MG63 (cell line): ENCODE data around the gene RETREG2. TPM values are rescaled to one million over a fixed set of nuclear protein-coding genes. Genes with fewer than 3 reads are reported as not detected.

ENCODE experiments used
- DNase-seq: peaks from one replicate; pipeline ENCODE4 v3.0.0-alpha.2; 2020
- H3K27me3 ChIP-seq: fragments of 250-450 bp; sonication (Bioruptor Pico); 2 replicates; pipeline ENCODE4 v1.5.1; 2020; ENCODE audit warnings: mild to moderate bottlenecking, moderate library complexity
- H3K36me3 ChIP-seq: fragments of 250-450 bp; sonication (Bioruptor Pico); 2 replicates; pipeline ENCODE4 v1.5.1; 2020; ENCODE audit warnings: mild to moderate bottlenecking, moderate library complexity
- H3K4me3 ChIP-seq: fragments of 250-450 bp; sonication (Bioruptor Pico); 2 replicates; pipeline ENCODE4 v1.5.1; 2020; ENCODE audit warnings: mild to moderate bottlenecking, moderate library complexity
- H3K9me3 ChIP-seq: fragments of 250-450 bp; sonication (Bioruptor Pico); 2 replicates; pipeline ENCODE4 v1.5.1; 2020; ENCODE audit warnings: mild to moderate bottlenecking, moderate library complexity
- total RNA-seq: library from RNA; depleted of rRNA; stranded (reverse); fragments of >200 nt; shearing (Covaris generic); gene quantifications from 2 replicates; pipeline ENCODE4 v1.2.3, GENCODE V29; 2014; ENCODE audit warnings: low replicate concordance; rRNA removed

The RETREG2 gene, protein sequence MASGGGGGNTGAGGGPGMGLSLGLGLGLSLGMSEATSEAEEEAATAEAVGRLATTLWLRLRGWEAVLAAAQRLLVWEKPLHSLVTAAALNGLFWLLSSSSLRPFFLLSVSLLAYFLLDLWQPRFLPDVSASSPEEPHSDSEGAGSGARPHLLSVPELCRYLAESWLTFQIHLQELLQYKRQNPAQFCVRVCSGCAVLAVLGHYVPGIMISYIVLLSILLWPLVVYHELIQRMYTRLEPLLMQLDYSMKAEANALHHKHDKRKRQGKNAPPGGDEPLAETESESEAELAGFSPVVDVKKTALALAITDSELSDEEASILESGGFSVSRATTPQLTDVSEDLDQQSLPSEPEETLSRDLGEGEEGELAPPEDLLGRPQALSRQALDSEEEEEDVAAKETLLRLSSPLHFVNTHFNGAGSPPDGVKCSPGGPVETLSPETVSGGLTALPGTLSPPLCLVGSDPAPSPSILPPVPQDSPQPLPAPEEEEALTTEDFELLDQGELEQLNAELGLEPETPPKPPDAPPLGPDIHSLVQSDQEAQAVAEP
- 52.2 and 85.4 TPM in 2 replicates for total RNA-seq

DNA sequence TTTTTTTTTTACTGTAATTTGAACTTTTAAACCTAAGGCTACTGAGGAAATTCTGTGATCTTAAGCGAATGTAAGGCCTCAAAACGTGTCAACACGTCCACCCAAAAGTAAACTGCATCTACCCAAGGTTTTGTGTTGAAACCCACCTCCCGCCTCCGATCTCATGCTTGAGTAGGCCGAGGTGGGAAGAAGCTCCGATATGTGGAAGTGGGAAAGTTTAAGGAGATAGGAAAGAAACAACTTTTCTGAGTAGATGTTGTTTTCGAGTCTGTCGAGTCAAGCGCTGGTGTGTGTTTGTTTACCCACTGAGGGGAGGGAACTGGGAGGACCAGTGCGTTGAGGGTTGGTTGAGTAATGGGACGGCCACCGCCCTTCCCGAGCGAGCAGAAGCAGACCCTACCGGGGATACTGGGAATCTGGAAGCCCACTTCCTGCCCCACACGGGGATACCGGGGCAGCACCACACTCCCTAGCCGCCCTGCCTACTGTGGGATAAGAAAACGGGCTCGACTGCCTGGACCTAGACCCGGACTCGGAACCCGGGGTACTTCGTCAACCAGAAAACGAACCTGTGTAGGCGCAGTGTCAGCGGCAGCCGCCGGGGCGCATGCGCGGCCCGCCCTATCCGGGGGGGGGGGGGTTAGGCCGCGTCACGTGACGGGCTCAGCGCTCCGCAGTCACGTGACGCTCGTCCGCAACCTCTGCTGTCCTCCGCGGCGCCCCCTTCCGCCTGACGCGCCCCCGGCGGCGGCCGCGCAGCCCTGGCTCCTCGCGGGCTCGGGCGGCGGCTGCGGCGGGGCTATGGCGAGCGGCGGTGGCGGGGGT is at the start of gene RETREG2:
TSS of gene RETREG2 (plus strand) at position 724 of the 825 bp plus-strand sequence. CDS start at position 802, 78 bp downstream.
- H3K4me3 ChIP-seq = peak within 1 kb of the TSS; percentile 98
- no peaks in the 10 kb centered on the region for H3K27me3 ChIP-seq
- H3K9me3 ChIP-seq = no peaks in the 10 kb centered on the region
- DNase-seq = peak; percentile 87
- peaks cover 55% of the 10 kb centered on the region for H3K36me3 ChIP-seq

DNA sequence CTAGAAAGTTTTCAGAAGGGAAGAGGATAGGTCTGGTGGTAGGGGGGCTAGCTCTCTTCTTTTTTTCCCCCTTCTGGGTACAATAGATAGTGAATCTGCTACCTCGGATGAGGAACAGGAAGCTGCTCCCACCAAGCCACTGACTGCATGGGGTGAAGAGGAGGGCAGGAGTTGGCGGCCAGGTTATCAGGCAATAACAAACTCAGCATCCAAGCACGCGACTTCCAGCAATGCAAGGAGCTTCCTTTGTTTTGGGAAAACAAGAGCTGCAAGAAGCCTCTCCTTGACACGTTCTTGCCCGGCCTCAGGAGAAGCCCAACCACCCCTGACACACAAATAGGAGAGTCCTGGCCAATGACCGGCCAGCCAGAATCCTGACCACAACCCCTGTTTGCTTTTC is 49.7 kb upstream of the RETREG2 start:
- DNase-seq = no peak
- H3K9me3 ChIP-seq = no peaks in the 10 kb centered on the region
- no peak overlapping the region for H3K4me3 ChIP-seq

DNA sequence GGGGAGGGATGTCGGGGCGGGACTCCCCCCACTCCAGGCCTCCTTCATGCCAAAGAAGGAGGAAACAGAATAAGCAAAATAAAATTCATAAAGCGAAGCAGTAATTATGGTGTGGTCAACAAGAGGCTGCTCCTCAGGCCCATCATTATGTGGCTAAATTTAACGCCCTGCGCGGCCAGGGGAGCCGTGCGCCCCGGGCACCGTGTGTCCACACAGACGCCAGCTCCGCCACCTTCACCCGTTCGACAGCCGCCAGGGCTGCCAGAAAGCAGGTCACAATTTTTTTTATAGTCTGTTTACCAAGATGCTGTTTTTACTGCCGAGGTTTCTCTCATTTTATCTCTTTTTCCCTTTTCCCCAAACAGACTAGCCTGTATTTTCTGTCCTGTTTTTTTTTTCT is 48.5 kb upstream of the RETREG2 start:
- no peaks in the 10 kb centered on the region for H3K36me3 ChIP-seq
- H3K4me3 ChIP-seq = no peak overlapping the region
- no peaks in the 10 kb centered on the region for H3K27me3 ChIP-seq
- DNase-seq = no peak
- H3K9me3 ChIP-seq = no peaks in the 10 kb centered on the region

More for the DNA sequence above, 49.7 kb upstream of the RETREG2 start:
- Histone ChIP-seq H3K36me3 (no peaks in the 10 kb centered on the region), H3K27me3 (no peaks in the 10 kb centered on the region)

DNA sequence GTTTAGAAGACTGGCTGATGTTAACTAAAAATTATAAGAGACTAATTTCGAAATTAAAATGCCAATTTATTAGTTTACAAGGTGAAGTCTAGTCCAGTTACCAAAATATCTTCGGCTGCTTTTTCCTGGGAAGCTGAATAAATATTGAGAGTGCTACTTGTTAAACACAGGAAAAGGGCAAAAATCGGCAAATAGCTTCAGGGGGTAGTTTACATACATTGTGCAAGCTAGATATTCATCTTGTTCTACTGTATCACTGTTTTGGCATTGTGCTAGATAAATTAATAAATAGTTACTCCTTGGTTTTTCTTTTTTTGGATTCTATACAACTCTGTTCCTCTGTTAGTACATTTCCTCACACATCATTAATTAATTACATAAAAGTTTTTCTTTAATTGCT is 46.7 kb upstream of the RETREG2 start:
- H3K9me3 ChIP-seq = no peaks in the 10 kb centered on the region
- H3K36me3 ChIP-seq = no peaks in the 10 kb centered on the region
- no peak overlapping the region for H3K4me3 ChIP-seq
- DNase-seq = no peak
- H3K27me3 ChIP-seq = no peaks in the 10 kb centered on the region

DNA sequence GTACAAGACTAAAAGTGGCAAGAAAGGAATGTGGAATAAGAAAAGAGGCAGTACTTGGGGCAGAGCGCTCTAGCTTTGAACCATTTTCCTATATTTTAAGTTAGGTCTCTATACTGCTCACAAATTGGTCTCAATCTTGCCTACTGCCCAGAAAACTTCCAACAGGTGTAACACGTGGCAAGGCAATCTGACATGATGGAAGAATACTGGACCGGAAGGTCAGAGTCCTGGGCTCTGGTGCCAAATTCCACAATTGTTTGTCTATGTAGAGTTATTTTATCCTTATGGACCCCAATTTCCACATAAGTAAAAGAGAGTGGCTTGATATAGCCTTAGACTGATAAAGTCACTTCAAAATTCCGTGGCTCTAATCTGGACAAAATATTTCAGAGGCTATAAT is 46.3 kb upstream of the RETREG2 start:
- Histone ChIP-seq H3K27me3 (no peaks in the 10 kb centered on the region), H3K9me3 (no peaks in the 10 kb centered on the region), H3K4me3 (no peak overlapping the region), H3K36me3 (no peaks in the 10 kb centered on the region)
- DNase-seq = no peak

DNA sequence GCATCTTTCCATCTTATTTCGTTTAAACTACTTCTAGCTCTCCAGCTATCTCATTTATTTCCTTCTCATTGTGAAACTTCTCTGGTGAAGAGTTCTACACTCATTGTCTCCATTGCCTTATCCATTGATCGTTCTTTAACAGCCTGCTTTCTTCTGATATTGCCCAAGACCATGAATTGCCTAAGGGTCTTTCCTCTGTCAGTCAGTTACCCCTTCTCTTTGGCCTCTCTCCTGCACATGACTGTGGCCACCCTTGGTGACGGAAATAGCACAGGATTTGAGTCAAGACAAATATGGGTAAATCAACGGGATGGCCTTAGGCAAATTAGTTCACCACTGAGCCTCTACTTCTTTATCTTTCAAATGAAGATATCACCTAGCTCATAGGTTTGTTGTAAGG is 44.1 kb upstream of the RETREG2 start:
- H3K36me3 ChIP-seq = no peaks in the 10 kb centered on the region
- no peaks in the 10 kb centered on the region for H3K9me3 ChIP-seq
- H3K4me3 ChIP-seq = no peak overlapping the region
- H3K27me3 ChIP-seq = no peaks in the 10 kb centered on the region
- no peak for DNase-seq

DNA sequence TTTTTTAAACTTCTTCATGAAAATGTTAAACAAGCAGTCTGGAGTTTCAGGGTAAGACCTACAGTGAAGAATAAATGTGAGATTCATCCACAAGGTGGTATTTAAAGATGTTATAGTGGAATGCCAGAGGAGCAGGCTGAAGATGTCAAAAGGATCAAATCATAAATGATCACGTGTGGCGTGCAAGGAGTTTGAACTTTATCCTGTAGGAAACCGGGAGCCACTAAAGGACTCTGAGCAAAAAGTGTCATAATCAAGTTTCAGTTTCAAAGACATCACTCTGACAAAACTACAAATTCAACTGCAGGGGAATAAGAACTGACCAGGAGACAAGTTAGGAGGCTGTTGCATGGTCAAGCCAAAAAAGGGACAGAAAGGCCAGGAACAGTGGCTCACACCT is 37.4 kb upstream of the RETREG2 start:
- no peak for DNase-seq
- H3K4me3 ChIP-seq = no peak overlapping the region
- H3K36me3 ChIP-seq = peaks cover 10% of the 10 kb centered on the region
- H3K9me3 ChIP-seq = no peaks in the 10 kb centered on the region
- H3K27me3 ChIP-seq = no peaks in the 10 kb centered on the region

DNA sequence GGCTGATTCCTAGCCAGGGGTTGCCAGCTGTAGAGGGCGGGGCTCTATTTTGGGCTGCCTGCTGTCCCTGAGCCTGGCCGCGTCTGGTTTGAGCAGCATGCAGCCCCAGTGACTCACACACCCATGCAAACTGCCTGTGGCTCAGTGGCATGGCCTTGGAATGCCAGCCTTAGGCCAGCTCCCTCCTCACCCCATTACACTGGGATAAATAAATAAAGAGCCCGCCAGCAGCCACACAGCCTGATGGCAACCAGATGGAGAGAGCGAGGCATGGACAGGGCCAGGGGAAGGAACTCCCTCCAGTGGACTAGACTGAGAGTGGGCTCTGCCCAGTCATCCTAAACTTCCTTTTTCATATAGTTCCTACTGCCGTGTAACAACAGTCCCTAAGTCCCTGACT is 35.7 kb upstream of the RETREG2 start:
- peak; percentile 98 for DNase-seq
- Histone ChIP-seq H3K27me3 (no peaks in the 10 kb centered on the region), H3K36me3 (peaks cover 21% of the 10 kb centered on the region), H3K4me3 (no peak overlapping the region), H3K9me3 (no peaks in the 10 kb centered on the region)

DNA sequence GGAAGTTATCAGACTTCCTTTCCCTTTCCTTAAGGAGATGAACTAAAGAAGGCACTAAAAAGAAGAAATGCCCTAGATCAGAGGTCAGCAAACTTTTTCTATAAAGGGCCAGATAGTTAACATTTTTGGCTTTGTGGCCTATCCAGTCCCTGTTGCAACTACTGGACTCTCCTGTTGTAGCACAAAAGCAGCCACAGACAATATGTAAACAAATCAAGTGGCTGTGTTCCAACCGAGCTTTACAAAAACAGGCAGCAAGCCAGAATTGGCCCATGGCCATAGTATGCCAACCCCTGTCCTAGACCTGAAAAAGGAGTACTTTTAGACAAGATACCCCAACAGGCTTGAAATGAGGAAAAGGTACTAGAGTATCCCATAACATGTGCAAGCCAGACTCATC is 28.4 kb upstream of the RETREG2 start:
- Histone ChIP-seq H3K9me3 (no peaks in the 10 kb centered on the region), H3K27me3 (no peaks in the 10 kb centered on the region), H3K4me3 (no peak overlapping the region), H3K36me3 (peaks cover 22% of the 10 kb centered on the region)
- DNase-seq = no peak

DNA sequence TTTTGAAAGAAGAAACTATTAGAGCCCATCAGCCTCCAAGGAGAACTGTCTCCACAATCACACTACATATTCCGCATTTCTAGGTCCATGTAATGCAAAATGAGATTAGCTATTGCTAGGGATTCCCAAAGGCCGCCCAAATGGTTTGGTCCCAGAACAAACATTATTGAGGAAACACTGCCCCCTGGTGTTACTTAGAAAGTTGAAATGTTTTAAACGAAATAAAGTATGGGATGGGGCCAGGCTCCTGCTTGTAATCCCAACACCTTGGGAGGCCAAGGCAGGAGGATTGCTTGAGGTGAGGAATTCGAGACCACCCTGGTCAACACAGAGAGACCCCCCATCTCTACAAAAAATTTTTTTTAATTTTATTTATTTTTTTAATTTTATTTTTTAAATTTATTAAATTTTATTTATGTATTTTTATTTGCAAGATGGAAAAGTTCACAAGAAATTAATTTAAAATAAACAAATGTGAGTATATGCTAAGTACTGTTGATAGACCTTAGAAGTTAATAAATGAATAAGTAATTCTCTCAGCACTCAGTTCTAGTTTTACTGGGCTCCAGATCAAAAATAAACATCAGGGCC is 22.9 kb upstream of the RETREG2 start:
- Histone ChIP-seq H3K9me3 (no peaks in the 10 kb centered on the region), H3K4me3 (no peak overlapping the region), H3K27me3 (no peaks in the 10 kb centered on the region), H3K36me3 (peaks cover 6% of the 10 kb centered on the region; the same call in 1 of the 2 replicates)
- DNase-seq = no peak

DNA sequence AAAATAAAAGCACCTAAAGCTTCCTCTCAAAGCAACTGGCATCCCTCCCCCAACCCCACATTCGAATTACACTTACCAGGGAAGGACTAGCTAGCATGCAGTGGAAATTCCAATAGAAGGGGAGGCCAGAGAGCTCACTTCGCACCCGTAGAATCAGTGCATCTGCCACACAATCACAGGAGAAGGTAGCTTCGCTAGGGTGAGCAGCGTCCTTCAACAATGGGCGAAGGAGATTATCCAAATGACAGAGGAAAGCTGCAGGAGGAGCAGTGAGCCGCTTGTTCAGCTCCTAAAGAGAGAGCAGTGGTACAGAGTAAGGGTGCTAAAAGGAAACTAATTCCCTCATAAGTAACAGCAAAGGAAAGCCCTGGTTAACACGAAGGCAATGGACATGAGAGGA is 20.7 kb upstream of the RETREG2 start:
- H3K4me3 ChIP-seq = no peak overlapping the region
- peaks cover 6% of the 10 kb centered on the region; the same call in 1 of the 2 replicates for H3K36me3 ChIP-seq
- H3K27me3 ChIP-seq = no peaks in the 10 kb centered on the region
- no peak for DNase-seq
- no peaks in the 10 kb centered on the region for H3K9me3 ChIP-seq

DNA sequence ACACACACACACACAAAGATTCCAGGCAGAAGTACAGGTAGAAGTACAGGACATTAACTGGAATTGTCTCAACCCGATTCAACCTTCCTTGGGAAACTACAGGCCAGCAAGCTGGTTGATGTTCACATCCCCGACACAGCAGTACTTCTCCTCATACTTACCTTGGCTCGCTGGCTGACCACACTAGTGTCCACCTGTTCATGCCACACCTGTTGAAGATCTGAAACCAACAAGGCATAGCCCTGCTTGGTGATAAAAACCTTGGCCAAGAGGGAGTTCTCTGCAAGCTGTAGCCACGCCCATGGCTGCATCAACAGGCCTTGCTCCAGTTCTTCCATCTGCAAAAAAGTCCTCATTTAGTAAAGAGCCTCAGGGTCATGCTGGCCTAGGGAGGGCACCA is 20.1 kb upstream of the RETREG2 start:
- Histone ChIP-seq H3K9me3 (no peaks in the 10 kb centered on the region), H3K36me3 (peaks cover 6% of the 10 kb centered on the region; the same call in 1 of the 2 replicates), H3K4me3 (no peak overlapping the region), H3K27me3 (no peaks in the 10 kb centered on the region)
- no peak for DNase-seq

DNA sequence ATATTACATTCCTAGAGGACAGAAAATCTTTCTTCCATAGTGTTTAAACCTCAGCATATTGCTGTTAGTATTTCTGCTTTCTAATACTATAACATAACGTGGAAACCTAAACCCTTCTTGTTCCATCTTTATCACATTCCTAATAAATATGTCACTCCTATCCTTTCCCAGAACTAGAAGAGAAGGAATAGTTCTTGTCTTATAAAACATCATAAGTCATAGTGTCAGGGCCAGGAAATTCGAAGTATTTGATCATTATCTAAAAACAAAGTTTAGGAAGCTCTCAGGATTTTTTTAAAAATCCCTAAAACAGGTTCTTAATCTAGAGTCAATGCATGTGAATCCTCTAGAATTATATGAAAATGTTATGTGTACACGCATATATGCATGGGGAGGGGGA is 19.5 kb upstream of the RETREG2 start:
- H3K27me3 ChIP-seq = no peaks in the 10 kb centered on the region
- DNase-seq = no peak

DNA sequence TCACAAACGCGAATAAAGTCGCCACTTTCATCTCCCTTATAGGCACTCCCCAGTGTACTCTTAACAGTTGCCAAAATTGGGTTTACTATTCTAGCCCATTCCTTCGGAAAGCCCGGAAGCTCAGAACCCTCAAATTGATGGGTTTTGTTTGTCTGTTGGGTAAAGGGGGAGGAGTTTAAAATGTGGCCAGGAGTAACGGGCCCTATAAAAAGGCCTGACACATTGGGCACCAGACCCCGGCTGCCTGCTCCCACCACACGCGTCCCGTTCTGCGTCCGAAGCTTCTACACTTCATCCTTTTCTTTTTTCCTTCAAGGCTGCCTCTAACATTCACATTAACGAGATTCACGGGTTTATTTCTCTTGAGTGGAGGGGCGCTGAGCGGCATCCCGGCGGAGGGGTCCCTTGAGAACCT is 18.3 kb upstream of the RETREG2 start:
- DNase-seq = no peak
- peak overlapping the region; percentile 82 for H3K4me3 ChIP-seq

More for the DNA sequence above, 19.5 kb upstream of the RETREG2 start:
- Histone ChIP-seq H3K9me3 (no peaks in the 10 kb centered on the region), H3K4me3 (no peak overlapping the region), H3K36me3 (peaks cover 6% of the 10 kb centered on the region; the same call in 1 of the 2 replicates)

DNA sequence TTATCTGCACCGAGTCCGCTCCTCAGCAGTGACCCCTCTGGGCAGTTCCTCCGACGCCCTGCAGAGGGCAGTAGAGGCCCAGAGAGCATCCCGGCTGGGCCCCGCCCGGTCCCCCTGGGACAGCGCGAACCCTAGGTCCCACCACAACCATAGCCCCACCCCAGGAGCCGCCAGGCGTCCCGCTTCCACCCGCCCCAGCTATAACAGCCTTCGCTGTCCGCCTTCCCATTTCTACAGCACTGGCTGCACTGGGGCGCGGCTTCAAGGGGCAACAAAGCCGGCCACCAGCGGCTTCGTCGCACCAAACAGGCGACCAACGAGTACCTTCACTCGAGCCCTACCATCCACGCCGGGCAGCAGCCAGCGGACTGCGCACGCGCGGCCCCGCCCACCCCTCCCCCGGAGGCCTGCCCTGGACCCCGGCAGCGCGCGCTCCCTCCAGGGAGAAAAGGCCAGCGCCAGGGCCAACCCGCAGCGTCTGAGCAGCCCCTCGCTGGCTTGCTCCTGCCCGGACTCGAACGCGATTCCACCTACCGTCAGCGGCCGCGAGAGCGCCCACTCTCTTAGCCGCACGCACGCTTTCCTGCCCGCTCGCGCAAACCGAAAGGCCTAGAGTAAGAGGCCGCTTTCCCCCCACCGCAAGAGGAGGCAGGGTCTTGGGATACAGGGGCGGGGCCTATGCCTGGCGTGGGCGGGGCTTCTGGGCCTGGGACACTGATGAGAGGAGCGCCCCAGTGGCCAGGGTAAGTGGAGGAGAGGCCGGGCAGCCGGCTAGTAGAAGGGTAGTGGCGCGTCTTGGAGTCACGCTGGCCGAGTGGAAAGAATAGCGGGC is 17.7 kb upstream of the RETREG2 start, which contains the start of gene NHEJ1:
TSS of gene NHEJ1 (minus strand) at position 630 of the 832 bp plus-strand sequence. CDS start 2,453 bp downstream, outside the sequence.
- no peaks in the 10 kb centered on the region for H3K27me3 ChIP-seq
- peak; percentile 93 for DNase-seq
- peak within 1 kb of the TSS; percentile 82 for H3K4me3 ChIP-seq
- no peaks in the 10 kb centered on the region for H3K9me3 ChIP-seq
- peaks cover 2% of the 10 kb centered on the region; the same call in 1 of the 2 replicates for H3K36me3 ChIP-seq

More for the DNA sequence above, 18.3 kb upstream of the RETREG2 start:
- H3K36me3 ChIP-seq = peaks cover 2% of the 10 kb centered on the region; the same call in 1 of the 2 replicates
- H3K27me3 ChIP-seq = no peaks in the 10 kb centered on the region
- H3K9me3 ChIP-seq = no peaks in the 10 kb centered on the region

DNA sequence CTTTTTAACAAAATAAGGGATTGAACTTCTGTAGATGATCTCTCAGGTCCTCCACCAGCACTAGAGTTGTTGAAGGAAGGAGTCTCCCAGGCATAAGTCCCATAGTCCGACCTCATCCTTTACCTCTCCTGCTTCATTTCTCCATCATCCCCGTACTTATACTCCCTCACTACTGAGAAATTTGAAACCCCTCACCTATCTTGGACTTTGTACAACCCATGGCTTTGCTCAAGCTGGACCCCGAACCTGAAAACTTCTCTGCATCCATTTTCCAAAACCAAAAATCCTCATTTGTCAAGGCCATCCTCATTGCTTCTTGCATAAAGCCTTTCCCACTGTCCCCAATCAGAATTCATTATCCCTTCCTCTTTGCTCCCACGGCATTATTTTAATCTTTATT is 17.0 kb upstream of the RETREG2 start:
- no peak for DNase-seq
- no peaks in the 10 kb centered on the region for H3K27me3 ChIP-seq
- peak overlapping the region; percentile 82 for H3K4me3 ChIP-seq
- H3K9me3 ChIP-seq = no peaks in the 10 kb centered on the region
- H3K36me3 ChIP-seq = peaks cover 2% of the 10 kb centered on the region; the same call in 1 of the 2 replicates
